HL-60/S4 treated with phorbol 12-myristate 13-acetate at 8.2 ng/mL for 4 days and 3 days (cell line): ENCODE data around the gene KRTAP12-2.
"Not testable (repeated sequence)": the region's sequence is repeated elsewhere in the genome, so short reads cannot be mapped to it uniquely, and the experiment has no call there.

Experiments
- in situ Hi-C: fragments of 300-500 bp; cut with MboI; formaldehyde crosslinking; loops from 2 replicates; pipeline ENCODE4 v1.15.0; 2022; ENCODE audit warnings: low sequenced_read_pairs

The KRTAP12-2 gene

GRCh38 chr21:44686000-44686781 is 19.5 kb upstream of the KRTAP12-2 start:
- in situ Hi-C loops = no loop called here

GRCh38 chr21:44685050-44685449 is 18.3 kb upstream of the KRTAP12-2 start:
- in situ Hi-C loops = not testable (repeated sequence)

DNA sequence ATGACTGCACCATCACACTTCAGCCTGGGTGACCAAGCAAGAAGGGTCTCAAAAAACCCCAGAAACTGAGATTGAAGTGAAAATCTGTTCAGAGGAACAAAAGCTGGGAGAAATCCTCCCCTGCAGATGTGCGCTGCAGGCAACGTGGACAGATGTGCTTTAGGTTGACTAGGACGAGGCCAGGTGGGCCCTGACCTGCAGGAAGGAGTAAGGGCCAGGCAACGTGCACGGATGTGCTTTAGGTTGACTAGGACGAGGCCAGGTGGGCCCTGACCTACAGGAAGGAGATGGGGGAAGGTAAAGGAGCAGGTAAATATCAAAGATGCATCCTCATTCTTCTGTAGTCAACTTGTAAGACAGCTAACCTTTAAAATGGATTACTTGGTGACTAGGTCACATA is 17.8 kb upstream of the KRTAP12-2 start:
- in situ Hi-C loops = no loop called here

GRCh38 chr21:44684077-44684476 is 17.4 kb upstream of the KRTAP12-2 start:
- in situ Hi-C loops = no loop called here

GRCh38 chr21:44682580-44683151 is 15.9 kb upstream of the KRTAP12-2 start:
- in situ Hi-C loops = no loop called here

GRCh38 chr21:44681861-44682579 is 15.3 kb upstream of the KRTAP12-2 start, which contains the start of gene KRTAP12-1:
KRTAP12-1 (minus strand) TSS chr21:44682163; CDS start chr21:44682123, 40 bp downstream.
- in situ Hi-C loops = no loop called here

DNA sequence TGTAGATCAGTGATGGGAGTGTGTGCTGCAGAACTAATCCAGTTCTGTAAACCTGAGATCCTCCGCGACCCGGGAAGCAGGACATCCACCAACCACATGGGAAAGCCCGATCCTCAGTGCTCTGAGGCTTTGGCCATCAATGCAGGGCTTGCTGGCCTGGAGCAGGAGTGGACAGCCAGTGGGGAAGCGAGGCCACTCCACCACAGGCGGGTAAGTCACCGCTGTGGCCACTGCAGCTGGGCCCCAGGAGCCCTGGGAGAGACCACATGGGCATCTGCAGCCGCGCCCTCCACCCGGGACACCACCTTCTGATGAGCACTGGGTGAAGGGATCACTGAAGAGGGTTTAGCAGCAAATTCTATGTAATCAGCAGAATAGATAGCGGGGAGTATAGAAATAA is 14.4 kb upstream of the KRTAP12-2 start:
- in situ Hi-C loops = no loop called here

GRCh38 chr21:44677881-44678280 is 11.2 kb upstream of the KRTAP12-2 start:
- in situ Hi-C loops = no loop called here

DNA sequence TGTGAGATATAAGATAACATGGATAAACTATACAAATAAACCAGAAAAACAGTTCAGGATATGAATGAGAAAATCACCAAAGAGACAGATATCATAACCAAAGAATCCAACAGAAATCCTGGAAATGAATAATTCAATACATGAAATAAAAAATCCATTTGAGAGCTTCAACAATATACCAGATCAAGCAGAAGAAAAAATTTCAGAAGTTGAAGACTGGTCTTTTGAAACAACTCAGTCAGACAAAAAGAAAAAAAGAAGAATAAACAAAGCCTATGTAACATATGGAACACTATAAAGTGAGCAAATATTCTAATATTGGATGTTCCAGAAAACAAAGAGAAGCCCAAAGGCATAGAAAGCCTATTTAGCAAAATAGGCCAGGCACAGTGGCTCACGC is 5.2 kb upstream of the KRTAP12-2 start:
- in situ Hi-C loops = no loop called here

DNA sequence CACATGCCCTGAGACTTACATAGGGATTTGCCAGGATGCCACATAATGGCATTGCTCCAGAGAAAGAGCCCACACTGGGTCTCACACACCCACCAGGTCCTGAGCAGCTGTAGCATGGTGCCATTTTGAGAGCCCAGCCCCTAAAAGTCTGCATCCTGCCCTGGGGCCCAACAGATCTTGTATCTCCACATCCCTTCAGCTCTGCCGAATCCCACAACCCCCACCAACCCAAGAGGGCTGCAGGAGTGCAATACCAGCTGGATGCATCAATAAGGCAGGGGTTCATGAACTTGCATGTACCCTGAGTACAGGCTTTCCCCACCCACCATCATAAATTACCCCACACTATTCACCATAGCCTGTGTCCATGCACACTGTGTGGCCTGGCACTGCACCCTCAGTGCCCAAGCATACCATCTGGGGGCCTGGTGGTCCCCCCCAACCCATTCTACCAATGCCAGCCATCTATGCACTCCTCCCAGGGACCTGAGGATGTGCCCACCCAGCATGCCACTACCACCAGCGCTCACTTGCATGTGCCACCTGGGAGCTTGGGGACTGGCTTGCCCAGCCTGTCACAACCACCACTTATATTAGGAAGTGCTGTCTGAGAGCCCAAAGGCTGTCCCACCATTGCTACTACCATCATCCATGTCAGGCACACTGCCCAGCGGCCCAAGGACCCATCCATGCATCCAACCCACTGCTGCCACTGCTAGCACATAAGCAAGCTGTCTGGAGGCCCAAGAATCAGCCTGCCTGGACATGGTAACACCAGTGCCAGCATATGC is 4.1 kb upstream of the KRTAP12-2 start:
- in situ Hi-C loops = no loop called here

GRCh38 chr21:44667612-44668011 is 885 bp upstream of the KRTAP12-2 start:
- in situ Hi-C loops = no loop called here

- in situ Hi-C loops = no loop called here
Observed at GRCh38 chr21:44664691-44665090, 2.0 kb downstream of the KRTAP12-2 start.

- in situ Hi-C loops = not testable (repeated sequence)
Observed at GRCh38 chr21:44661567-44661966, 5.2 kb downstream of the KRTAP12-2 start.

- in situ Hi-C loops = no loop called here
Observed at GRCh38 chr21:44658913-44659595, 7.7 kb downstream of the KRTAP12-2 start.

DNA sequence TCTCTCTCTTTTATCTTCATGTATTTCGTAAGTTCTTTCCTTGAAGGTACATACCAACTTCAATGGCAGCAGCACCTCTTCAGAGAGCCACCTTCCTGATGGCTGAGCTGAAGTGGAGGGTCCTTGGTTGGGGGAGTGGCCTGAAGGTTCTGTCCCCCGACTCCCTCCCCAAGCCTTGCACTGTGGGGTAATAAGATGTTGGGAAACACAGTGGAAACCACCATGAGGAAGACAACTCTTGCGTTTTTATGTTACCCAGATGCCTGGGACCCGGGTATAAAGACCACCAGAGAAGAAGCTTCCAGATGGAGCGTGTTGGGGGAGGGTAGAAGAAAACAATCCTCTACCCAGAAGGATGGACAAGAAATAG is 8.2 kb downstream of the KRTAP12-2 start:
- in situ Hi-C loops = no loop called here

- in situ Hi-C loops = no loop called here
Observed at GRCh38 chr21:44657635-44658540, 8.8 kb downstream of the KRTAP12-2 start, which contains the start of gene KRTAP12-3. KRTAP12-3 (plus strand) TSS chr21:44657932; CDS start chr21:44657980, 48 bp downstream.

GRCh38 chr21:44656868-44657267 is 9.9 kb downstream of the KRTAP12-2 start:
- in situ Hi-C loops = no loop called here

GRCh38 chr21:44654576-44655175 is 12.1 kb downstream of the KRTAP12-2 start, which contains the start of gene KRTAP12-4:
KRTAP12-4 (minus strand) TSS chr21:44654659; CDS start chr21:44654614, 45 bp downstream.
- in situ Hi-C loops = no loop called here
